ENCODE results near the gene SCAND1. TPM values are rescaled to one million over a fixed set of nuclear protein-coding genes. Genes with fewer than 3 reads are reported as not detected.
"Not testable (repeated sequence)": the region's sequence is repeated elsewhere in the genome, so short reads cannot be mapped to it uniquely, and the experiment has no call there.

Gene SCAND1
- total RNA-seq, 2 donors from 2014 or later, result 44.8 to 55.4 TPM

DNA sequence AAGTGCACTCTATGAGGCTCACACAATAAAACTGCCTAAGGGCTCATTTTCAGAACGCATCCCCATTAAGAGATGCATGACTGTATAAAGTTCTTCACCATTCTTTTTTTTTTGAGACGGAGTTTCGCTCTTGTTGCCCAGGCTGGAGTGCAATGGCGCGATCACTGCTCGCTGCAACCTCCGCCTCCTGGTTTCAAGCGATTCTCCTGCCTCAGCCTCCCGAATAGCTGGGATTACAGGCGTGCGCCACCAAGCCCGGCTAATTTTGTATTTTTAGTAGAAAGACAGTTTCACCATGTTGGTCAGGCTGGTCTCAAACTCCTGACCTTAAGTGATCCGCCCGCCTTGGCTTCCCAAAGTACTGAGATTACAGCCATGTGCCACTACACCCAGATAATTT lies 2.2 kb downstream of the SCAND1 start:
- Mint-ChIP-seq H3K4me1 (ENCODE audit: low read depth in 2 of 2) (peaks cover 12 to 19% of the 10 kb centered on the region in 2 donors), H3K4me3 (peak overlapping the region; percentile 97), H3K27ac (peak overlapping the region; percentile 97 to 98)
- H3K36me3 Mint-ChIP-seq; H3K27me3 Mint-ChIP-seq; ATAC-seq; H3K9me3 Mint-ChIP-seq; DNase-seq (ENCODE audit: low spot score): not testable (repeated sequence)

DNA sequence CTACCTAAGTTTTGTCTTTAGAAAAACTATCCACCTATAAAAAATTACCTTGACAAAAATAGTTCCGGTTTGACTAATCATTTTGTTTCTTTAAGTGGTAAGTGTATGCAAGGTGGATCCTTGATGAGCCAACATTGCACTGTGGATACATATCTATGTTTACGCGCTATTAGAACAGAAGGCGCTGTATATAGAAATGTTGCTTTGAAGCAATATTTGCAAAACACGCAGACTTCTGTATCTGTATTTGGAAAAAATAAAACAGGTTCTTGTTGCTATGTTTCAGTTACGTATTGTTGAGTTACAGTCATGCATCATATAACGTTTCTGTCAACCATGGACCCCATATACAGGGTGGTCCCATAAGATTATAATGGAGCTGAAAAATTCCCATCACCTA lies 4.2 kb downstream of the SCAND1 start:
- Mint-ChIP-seq H3K27ac (no peak overlapping the region), H3K27me3 (no peaks in the 10 kb centered on the region), H3K36me3 (no peaks in the 10 kb centered on the region), H3K4me3 (no peak overlapping the region), H3K4me1 (ENCODE audit: low read depth in 2 of 2) (peaks cover 12 to 14% of the 10 kb centered on the region in 2 donors), H3K9me3 (no peaks in the 10 kb centered on the region)
- DNase-seq (ENCODE audit: low spot score), result no peak
- ATAC-seq, result no peak

DNA sequence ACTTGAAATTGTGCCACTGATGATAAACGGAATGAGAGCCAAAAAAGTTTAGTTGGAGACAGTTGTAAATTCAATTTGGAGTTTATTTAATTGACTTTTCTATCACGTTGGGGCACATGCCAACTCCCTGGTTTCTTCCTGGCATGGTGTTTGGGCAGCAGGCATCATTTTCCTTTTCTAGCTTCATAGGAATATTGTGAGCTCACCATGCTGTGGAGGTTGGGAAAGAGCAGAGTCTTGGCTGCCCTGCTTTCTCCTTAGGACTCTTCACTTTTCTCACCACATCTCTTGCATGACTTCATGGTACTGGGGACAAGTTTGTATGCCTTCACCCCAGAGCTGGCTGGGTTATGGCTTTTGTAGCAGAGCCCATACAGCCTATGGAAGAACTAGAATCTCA lies 6.4 kb downstream of the SCAND1 start:
- H3K27me3 Mint-ChIP-seq, result no peaks in the 10 kb centered on the region
- DNase-seq (ENCODE audit: low spot score), result no peak
- no peaks in the 10 kb centered on the region for H3K9me3 Mint-ChIP-seq
- H3K36me3 Mint-ChIP-seq, result no peaks in the 10 kb centered on the region
- peaks cover 9 to 13% of the 10 kb centered on the region in 2 donors for H3K4me1 Mint-ChIP-seq (ENCODE audit: low read depth in 2 of 2)
- no peak overlapping the region for H3K27ac Mint-ChIP-seq
- no peak for ATAC-seq
- H3K4me3 Mint-ChIP-seq, result no peak overlapping the region

DNA sequence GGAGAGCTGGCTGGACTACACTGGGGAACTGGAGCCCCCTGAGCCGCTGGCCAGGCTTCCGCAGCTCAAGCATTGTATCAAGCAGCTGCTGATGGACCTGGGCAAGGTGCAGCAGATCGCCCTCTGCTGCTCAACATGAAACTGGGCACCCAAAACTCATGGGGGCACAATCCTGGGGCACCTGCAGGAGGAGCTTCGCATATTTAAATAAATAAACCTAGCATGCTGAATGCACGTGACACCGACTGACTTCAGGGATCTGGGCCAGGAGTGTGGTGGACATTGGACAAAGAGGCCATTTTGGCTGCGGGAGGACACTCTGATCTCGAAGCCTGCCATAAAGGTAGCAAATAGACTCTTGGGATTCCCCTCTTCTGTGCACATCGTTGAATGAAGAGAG lies 6.8 kb downstream of the SCAND1 start:
- H3K36me3 Mint-ChIP-seq, result no peaks in the 10 kb centered on the region
- H3K4me3 Mint-ChIP-seq, result no peak overlapping the region
- H3K27me3 Mint-ChIP-seq, result no peaks in the 10 kb centered on the region
- H3K27ac Mint-ChIP-seq, result no peak overlapping the region
- DNase-seq (ENCODE audit: low spot score) (no peak), ATAC-seq (peak in 1 of 2 donors; percentile 48)
- H3K9me3 Mint-ChIP-seq, result no peaks in the 10 kb centered on the region
- peaks cover 5 to 9% of the 10 kb centered on the region in 2 donors for H3K4me1 Mint-ChIP-seq (ENCODE audit: low read depth in 2 of 2)

DNA sequence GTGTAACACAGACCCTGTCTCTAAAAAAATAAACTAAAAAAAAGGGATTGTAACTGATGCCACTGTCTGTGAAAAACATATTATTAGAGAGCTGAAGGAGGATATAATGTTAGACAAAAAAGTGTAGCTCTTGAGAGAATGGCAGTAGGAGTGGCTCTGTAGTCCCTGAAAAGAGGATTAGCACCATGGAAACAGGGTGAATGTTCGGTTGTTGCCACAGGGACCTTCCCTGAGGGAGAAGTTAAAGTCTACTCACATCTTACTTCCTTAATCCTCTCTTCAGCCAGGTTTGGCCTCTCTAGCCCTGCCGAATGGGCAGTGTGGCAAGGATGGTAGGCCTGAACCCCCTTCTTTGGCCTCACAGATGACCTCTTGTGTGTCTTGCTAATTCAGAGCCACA lies 12.1 kb downstream of the SCAND1 start:
- no peak overlapping the region for H3K27ac Mint-ChIP-seq
- ATAC-seq, result no peak
- H3K36me3 Mint-ChIP-seq, result peaks cover 5% of the 10 kb centered on the region
- no peak overlapping the region for H3K4me3 Mint-ChIP-seq
- peaks cover 0 to 1% of the 10 kb centered on the region in 2 donors for H3K4me1 Mint-ChIP-seq (ENCODE audit: low read depth in 2 of 2)
- H3K9me3 Mint-ChIP-seq, result no peaks in the 10 kb centered on the region
- DNase-seq (ENCODE audit: low spot score), result no peak
- H3K27me3 Mint-ChIP-seq, result no peaks in the 10 kb centered on the region

DNA sequence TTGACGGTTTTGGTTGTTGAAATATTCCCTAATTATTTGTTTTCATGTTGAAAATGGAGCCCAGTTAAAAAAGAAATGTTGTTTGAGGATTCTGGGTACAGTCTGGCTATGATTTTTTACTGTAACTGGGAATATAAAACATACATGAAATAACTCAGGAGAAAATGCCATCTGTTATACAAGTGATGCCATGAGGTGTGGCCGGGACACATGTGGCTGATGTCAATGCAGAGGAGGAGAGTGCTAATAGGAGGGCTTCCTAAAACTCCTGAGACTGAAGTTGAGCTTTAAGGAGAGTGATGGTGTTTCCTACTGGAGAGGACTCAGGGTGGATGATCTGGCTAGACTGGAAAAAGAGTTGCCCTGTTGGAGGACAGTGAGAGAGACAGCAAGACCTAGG lies 12.7 kb downstream of the SCAND1 start:
- Mint-ChIP-seq H3K4me3 (no peak overlapping the region), H3K27me3 (no peaks in the 10 kb centered on the region), H3K4me1 (ENCODE audit: low read depth in 2 of 2) (peaks cover 0 to 2% of the 10 kb centered on the region in 2 donors), H3K9me3 (no peaks in the 10 kb centered on the region), H3K27ac (no peak overlapping the region), H3K36me3 (peaks cover 5% of the 10 kb centered on the region)
- ATAC-seq, result no peak
- no peak for DNase-seq (ENCODE audit: low spot score)

DNA sequence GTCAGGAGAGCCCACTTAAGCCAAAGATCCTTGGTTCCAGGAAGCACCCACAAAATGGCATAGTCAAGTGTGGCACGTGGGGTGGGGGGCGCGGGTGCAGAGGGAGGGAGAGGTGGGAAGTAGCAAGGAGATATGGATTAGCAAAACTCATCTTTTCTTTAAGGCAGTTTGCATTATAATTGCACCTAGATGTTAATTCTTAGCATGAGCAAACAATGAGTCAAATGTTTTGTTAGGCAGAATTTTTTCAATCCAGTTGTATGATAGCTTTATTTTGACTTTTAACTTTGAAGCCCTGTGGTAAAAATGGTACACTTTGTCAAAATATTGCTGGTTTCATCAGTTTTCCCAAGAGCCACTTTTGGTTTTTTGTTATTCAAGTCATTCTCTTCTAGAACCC lies 15.0 kb downstream of the SCAND1 start:
- Mint-ChIP-seq H3K27ac (no peak overlapping the region), H3K36me3 (peaks cover 5% of the 10 kb centered on the region), H3K9me3 (no peaks in the 10 kb centered on the region), H3K27me3 (no peaks in the 10 kb centered on the region), H3K4me1 (ENCODE audit: low read depth in 2 of 2) (peaks cover 0 to 6% of the 10 kb centered on the region in 2 donors), H3K4me3 (no peak overlapping the region)
- ATAC-seq (no peak), DNase-seq (ENCODE audit: low spot score) (no peak)

DNA sequence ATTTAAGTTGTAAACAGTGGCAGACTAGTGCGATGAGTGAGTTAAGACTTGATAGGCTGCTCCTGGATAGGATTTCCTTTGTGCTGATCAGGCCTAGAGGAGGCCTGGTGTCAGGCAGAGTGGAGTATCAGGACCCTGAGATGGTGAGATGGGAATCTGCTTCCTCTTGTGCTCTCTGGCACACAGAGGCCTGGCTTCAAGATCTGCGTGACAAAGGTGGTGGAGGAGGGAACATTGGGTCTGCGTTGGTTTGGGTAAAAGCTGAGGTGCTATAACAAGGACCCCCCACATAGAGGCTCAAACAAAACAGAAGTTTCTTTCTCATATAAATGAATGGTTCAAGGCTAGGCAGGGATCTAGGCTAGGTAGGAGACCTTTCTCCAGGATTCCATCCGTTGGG lies 20.3 kb downstream of the SCAND1 start:
- Mint-ChIP-seq H3K4me1 (ENCODE audit: low read depth in 2 of 2) (peaks cover 10% of the 10 kb centered on the region in 2 donors), H3K4me3 (no peak overlapping the region), H3K36me3 (peaks cover 20% of the 10 kb centered on the region), H3K27ac (no peak overlapping the region), H3K27me3 (no peaks in the 10 kb centered on the region), H3K9me3 (no peaks in the 10 kb centered on the region)
- ATAC-seq, result no peak
- DNase-seq (ENCODE audit: low spot score), result no peak

DNA sequence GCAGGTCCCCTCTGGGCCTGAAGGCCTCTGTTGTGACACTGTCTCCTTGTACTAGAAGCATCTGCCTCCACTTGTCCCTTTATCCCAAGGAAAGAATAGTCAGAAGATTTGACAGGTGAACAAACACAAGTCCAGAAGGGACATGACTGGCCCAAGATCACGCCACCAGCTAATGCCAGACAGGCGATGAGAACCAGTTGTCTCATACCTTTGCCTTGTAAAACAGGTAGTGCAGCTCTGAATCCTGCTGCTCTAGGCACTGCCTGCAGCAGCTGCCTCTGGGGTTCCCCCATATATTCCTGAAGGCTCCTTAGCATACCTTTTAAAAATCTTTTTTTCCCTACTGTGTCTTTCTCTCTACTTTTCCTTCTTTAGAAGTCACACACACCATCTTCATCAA lies 25.0 kb downstream of the SCAND1 start:
- H3K36me3 Mint-ChIP-seq, result peaks cover 20% of the 10 kb centered on the region
- no peak overlapping the region for H3K27ac Mint-ChIP-seq

DNA sequence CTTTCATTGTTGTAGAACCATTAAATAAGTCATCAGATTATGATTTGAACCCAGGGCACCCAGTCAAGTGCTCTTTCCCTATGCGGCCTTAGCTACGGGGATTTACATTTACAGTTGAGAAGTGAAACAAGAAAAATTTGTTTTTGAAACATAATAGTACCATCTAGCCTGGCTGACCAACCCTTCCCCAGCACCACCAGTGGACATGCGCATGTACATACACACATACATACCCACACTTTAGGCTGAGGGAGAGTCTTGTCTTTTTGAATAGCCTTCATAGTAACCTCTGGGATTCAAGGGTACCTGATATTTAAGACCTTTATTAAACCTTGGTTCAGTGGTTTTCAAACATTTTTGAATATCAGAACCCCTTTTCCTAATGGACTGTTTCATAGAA lies 33.8 kb downstream of the SCAND1 start:
- no peak overlapping the region for H3K4me3 Mint-ChIP-seq
- DNase-seq (ENCODE audit: low spot score) (no peak), ATAC-seq (no peak)
- no peak overlapping the region for H3K27ac Mint-ChIP-seq
- H3K9me3 Mint-ChIP-seq, result no peaks in the 10 kb centered on the region
- no peaks in the 10 kb centered on the region for H3K36me3 Mint-ChIP-seq
- peaks cover 0 to 2% of the 10 kb centered on the region in 2 donors for H3K4me1 Mint-ChIP-seq (ENCODE audit: low read depth in 2 of 2)
- H3K27me3 Mint-ChIP-seq, result no peaks in the 10 kb centered on the region

More for the DNA sequence above, 25.0 kb downstream of the SCAND1 start:
- ATAC-seq (no peak), DNase-seq (ENCODE audit: low spot score) (no peak)
- H3K9me3 Mint-ChIP-seq, result no peaks in the 10 kb centered on the region
- H3K4me1 Mint-ChIP-seq (ENCODE audit: low read depth in 2 of 2), result peaks cover 6 to 10% of the 10 kb centered on the region in 2 donors
- H3K4me3 Mint-ChIP-seq, result no peak overlapping the region
- H3K27me3 Mint-ChIP-seq, result no peaks in the 10 kb centered on the region

DNA sequence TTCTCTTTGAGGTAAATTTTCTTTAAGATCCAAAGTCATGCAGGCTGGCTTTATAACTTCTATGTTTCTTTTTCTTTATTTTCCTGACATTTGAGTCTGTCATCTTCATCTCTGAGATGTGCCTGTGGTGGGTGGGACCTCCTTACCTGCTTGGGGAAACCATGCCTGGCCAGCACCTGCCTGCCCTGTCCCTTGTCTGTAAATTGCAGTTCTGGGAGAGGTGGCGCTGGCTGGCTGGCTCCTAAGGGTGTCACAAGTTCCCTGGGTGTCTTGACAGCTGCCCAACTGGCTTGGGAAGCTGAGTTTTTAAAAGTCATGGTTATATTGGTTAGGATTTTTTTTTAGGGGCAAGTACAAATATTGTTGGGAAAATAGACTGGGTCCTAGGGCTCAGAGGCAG lies 36.3 kb downstream of the SCAND1 start:
- Mint-ChIP-seq H3K9me3 (no peaks in the 10 kb centered on the region), H3K36me3 (peaks cover 1% of the 10 kb centered on the region), H3K4me1 (ENCODE audit: low read depth in 2 of 2) (peaks cover 0 to 2% of the 10 kb centered on the region in 2 donors), H3K27ac (no peak overlapping the region), H3K27me3 (no peaks in the 10 kb centered on the region), H3K4me3 (no peak overlapping the region)
- ATAC-seq, result no peak
- DNase-seq (ENCODE audit: low spot score), result no peak

DNA sequence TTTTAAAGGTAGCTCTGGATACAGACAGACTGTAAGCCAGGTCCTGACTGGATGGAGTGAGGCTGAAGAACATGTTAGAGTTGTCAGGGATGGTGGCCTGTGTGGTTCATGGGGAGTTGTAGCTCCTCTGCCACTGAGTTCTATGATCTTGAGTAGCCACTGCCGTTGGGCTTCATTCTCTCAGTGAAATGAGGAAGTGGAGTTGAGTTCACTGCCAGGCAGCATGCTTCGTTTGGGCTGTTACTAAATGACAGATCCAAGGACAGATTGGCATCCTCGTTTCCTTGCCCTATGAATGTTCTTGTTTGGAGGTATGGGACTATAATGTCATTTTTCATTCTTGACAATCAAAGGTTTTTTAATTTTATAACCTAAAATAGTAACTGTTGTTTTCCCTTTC lies 37.2 kb downstream of the SCAND1 start:
- H3K27me3 Mint-ChIP-seq, result no peaks in the 10 kb centered on the region
- no peak overlapping the region for H3K27ac Mint-ChIP-seq
- peaks cover 0 to 2% of the 10 kb centered on the region in 2 donors for H3K4me1 Mint-ChIP-seq (ENCODE audit: low read depth in 2 of 2)
- H3K4me3 Mint-ChIP-seq, result no peak overlapping the region
- DNase-seq (ENCODE audit: low spot score) (no peak), ATAC-seq (no peak)
- H3K36me3 Mint-ChIP-seq, result peaks cover 4% of the 10 kb centered on the region
- H3K9me3 Mint-ChIP-seq, result no peaks in the 10 kb centered on the region

DNA sequence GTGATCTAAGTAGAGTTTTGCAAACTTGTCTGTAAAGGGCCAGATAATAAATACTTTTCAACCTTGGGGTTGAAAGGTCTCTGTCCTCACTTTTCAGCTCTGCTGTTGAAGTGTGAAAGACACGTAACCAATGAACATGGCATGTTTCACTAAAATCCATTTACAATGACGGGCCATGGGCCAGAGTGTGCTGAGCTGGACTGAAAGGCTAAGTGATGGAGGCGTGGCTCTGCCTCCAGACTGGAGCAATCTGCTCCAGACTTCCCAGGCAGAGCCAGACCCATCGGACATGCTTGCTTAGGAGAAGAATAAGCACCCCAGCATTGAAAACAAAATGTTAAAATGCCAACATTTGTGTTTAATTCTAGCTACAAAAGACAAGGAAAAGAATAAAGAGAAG lies 41.4 kb downstream of the SCAND1 start:
- no peak overlapping the region for H3K4me3 Mint-ChIP-seq
- peaks cover 15 to 21% of the 10 kb centered on the region in 2 donors for H3K4me1 Mint-ChIP-seq (ENCODE audit: low read depth in 2 of 2)
- H3K9me3 Mint-ChIP-seq, result no peaks in the 10 kb centered on the region
- peak overlapping the region in 1 of 2 donors; percentile 63 for H3K27ac Mint-ChIP-seq
- no peaks in the 10 kb centered on the region for H3K27me3 Mint-ChIP-seq
- no peak for DNase-seq (ENCODE audit: low spot score)
- no peak for ATAC-seq
- H3K36me3 Mint-ChIP-seq, result peaks cover 4% of the 10 kb centered on the region

DNA sequence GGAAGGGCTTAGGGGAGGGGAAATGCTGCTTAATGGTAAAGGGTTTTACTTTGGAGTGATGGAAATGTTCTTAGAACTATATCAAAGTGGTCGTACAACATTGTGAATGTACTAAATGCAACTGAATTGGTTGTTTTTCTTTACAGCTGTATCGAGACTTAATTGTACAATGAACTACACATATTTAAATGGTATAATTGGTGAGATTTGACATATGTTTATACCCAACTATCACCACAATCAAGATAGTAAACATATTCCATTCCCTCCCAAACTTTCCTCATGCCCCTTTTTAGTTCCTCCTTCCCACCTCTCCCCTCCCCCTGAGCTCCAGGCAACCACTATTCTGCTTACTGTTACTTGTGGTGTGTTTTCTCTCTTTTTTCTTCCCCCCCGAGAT lies 44.0 kb downstream of the SCAND1 start:
- H3K36me3 Mint-ChIP-seq, result peaks cover 4% of the 10 kb centered on the region
- H3K27me3 Mint-ChIP-seq, result no peaks in the 10 kb centered on the region
- no peak for DNase-seq (ENCODE audit: low spot score)
- H3K9me3 Mint-ChIP-seq, result no peaks in the 10 kb centered on the region
- H3K4me3 Mint-ChIP-seq, result no peak overlapping the region
- H3K4me1 Mint-ChIP-seq (ENCODE audit: low read depth in 2 of 2), result peaks cover 23 to 25% of the 10 kb centered on the region in 2 donors
- no peak for ATAC-seq
- no peak overlapping the region for H3K27ac Mint-ChIP-seq

DNA sequence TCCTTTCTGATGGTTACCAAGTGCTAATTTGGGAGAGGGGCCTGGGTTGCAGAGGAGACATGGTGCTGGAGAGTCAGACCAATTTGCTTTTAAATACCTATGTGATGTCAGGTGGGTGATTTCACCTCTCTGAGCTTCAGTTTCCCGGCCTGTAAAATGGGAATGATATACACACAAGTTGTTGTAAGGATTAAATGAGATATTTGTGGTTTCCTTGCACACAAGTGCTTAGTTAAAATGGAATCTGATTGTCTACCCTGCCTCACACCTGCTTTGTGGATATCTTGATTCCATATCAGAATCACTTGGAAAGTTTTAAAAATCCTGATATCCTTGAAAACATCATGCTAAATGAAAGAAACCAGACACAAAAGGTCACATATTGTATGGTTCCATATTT lies 44.5 kb downstream of the SCAND1 start:
- Mint-ChIP-seq H3K36me3 (peaks cover 6% of the 10 kb centered on the region), H3K27ac (no peak overlapping the region), H3K4me1 (ENCODE audit: low read depth in 2 of 2) (peaks cover 23 to 25% of the 10 kb centered on the region in 2 donors), H3K4me3 (peak overlapping the region; percentile 3), H3K9me3 (no peaks in the 10 kb centered on the region), H3K27me3 (no peaks in the 10 kb centered on the region)
- DNase-seq (ENCODE audit: low spot score) (no peak), ATAC-seq (no peak)

All from natural killer cell treated with Interleukin-12 subunit alpha and Interleukin-12 subunit beta and Interleukin-15 and Interleukin-18, amount 100 ng/mL, for 72 hours (primary cell).